Hippocampal formation (tissue), 2 donors: Measurements from ENCODE around the gene SPIRE2.
"Not testable (repeated sequence)": the region's sequence is repeated elsewhere in the genome, so short reads cannot be mapped to it uniquely, and the experiment has no call there.

Source experiments
- DNase-seq, 2 donors: peaks; one replicate each; lab custom pipeline; 2025; lab: John Stamatoyannopoulos, UW

SPIRE2 gene

GRCh38 chr16:89834813-89835363, 6.6 kb downstream of the SPIRE2 start:
- not testable (repeated sequence) for DNase-seq

GRCh38 chr16:89836484-89836883, 8.2 kb downstream of the SPIRE2 start:
- not testable (repeated sequence) for DNase-seq

- DNase-seq, result no peak
Measured at GRCh38 chr16:89837014-89837546, 8.8 kb downstream of the SPIRE2 start.

GRCh38 chr16:89841275-89841674, 13.0 kb downstream of the SPIRE2 start:
- DNase-seq, result no peak

GRCh38 chr16:89842471-89843408, 14.5 kb downstream of the SPIRE2 start:
- no peak for DNase-seq

- DNase-seq, result no peak
Measured at GRCh38 chr16:89843409-89844350, 15.4 kb downstream of the SPIRE2 start.

GRCh38 chr16:89844739-89845339, 16.6 kb downstream of the SPIRE2 start:
- no peak for DNase-seq

- no peak for DNase-seq
Measured at GRCh38 chr16:89845417-89845816, 17.1 kb downstream of the SPIRE2 start.

GRCh38 chr16:89847051-89847939, 19.0 kb downstream of the SPIRE2 start:
- no peak for DNase-seq

GRCh38 chr16:89847940-89848297, 19.6 kb downstream of the SPIRE2 start:
- DNase-seq, result no peak

GRCh38 chr16:89848974-89849373, 20.7 kb downstream of the SPIRE2 start:
- DNase-seq, result no peak

GRCh38 chr16:89853306-89853993, 25.2 kb downstream of the SPIRE2 start:
- no peak for DNase-seq

- DNase-seq, result no peak
Measured at GRCh38 chr16:89855301-89855945, 27.1 kb downstream of the SPIRE2 start.

GRCh38 chr16:89855986-89856385, 27.7 kb downstream of the SPIRE2 start:
- DNase-seq, result no peak

GRCh38 chr16:89858973-89859614, 30.8 kb downstream of the SPIRE2 start:
- DNase-seq, result no peak

- DNase-seq, result no peak
Measured at GRCh38 chr16:89859615-89860007, 31.3 kb downstream of the SPIRE2 start.

GRCh38 chr16:89860747-89861304, 32.6 kb downstream of the SPIRE2 start:
- DNase-seq, result peak in 1 of 2 donors; percentile 39

- no peak for DNase-seq
Measured at GRCh38 chr16:89861648-89862047, 33.4 kb downstream of the SPIRE2 start.

- no peak for DNase-seq
Measured at GRCh38 chr16:89862732-89863131, 34.5 kb downstream of the SPIRE2 start.
